Glutamatergic neuron (in vitro differentiated cells): ENCODE results near the gene BACE1. TPM values are rescaled to one million over a fixed set of nuclear protein-coding genes. Genes with fewer than 3 reads are reported as not detected.
A peak's percentile ranks its signal among the peaks of the same experiment; 100 is the strongest.

Experiments
- DNase-seq: peaks from one replicate; pipeline ENCODE4 v3.0.0; 2022
- H3K27ac Mint-ChIP-seq: one replicate; pipeline ENCODE4 v1.8.0; 2020; ENCODE audit warnings: mild to moderate bottlenecking, mixed read lengths, inconsistent platforms; ENCODE audit not compliant: unreplicated experiment
- H3K27me3 Mint-ChIP-seq: one replicate; pipeline ENCODE4 v1.8.0; 2020; ENCODE audit warnings: mild to moderate bottlenecking, moderate library complexity, mixed read lengths, inconsistent platforms; ENCODE audit not compliant: unreplicated experiment
- H3K36me3 Mint-ChIP-seq: one replicate; pipeline ENCODE4 v1.8.0; 2020; ENCODE audit warnings: mild to moderate bottlenecking, mixed read lengths, inconsistent platforms; ENCODE audit not compliant: unreplicated experiment
- H3K4me1 Mint-ChIP-seq: one replicate; pipeline ENCODE4 v1.8.0; 2020; ENCODE audit warnings: mild to moderate bottlenecking, low read depth, mixed read lengths, inconsistent platforms; ENCODE audit not compliant: unreplicated experiment
- H3K4me3 Mint-ChIP-seq: one replicate; pipeline ENCODE4 v1.8.0; 2020; ENCODE audit warnings: mild to moderate bottlenecking, mixed read lengths, inconsistent platforms; ENCODE audit not compliant: unreplicated experiment
- H3K9me3 Mint-ChIP-seq: one replicate; pipeline ENCODE4 v1.8.0; 2020; ENCODE audit warnings: mild to moderate bottlenecking, moderate library complexity, mixed read lengths, inconsistent platforms; ENCODE audit not compliant: unreplicated experiment
- long read RNA-seq: library from polyadenylated mRNA; unstranded; transcript quantifications from one replicate; pipeline ENCODE4 v2.0.0, GENCODE V29; 2020; ENCODE audit not compliant: unreplicated experiment
- total RNA-seq: library from RNA; stranded (reverse); fragmentation: NEBNext Ultra II Directional; extraction: Animal tissue kit (Norgen Biotek cat#: 25700); gene quantifications from one replicate; pipeline ENCODE4 v1.2.1, GENCODE V29; 2021; ENCODE audit not compliant: unreplicated experiment
- TF ChIP-seq, protein P1 (sequence below): fragments of 200-600 bp; sonication (generic); IDR thresholded peaks from one replicate; pipeline ENCODE4 v1.5.0; 2021; ENCODE audit not compliant: partially characterized antibody, unreplicated experiment

Gene BACE1
- total RNA-seq, result 47.4 TPM
- long read RNA-seq, partial matches to known transcripts, result 0 of 11 reads
- long read RNA-seq, other reads (novel, unspliced or antisense), result 11 of 11 reads

DNA sequence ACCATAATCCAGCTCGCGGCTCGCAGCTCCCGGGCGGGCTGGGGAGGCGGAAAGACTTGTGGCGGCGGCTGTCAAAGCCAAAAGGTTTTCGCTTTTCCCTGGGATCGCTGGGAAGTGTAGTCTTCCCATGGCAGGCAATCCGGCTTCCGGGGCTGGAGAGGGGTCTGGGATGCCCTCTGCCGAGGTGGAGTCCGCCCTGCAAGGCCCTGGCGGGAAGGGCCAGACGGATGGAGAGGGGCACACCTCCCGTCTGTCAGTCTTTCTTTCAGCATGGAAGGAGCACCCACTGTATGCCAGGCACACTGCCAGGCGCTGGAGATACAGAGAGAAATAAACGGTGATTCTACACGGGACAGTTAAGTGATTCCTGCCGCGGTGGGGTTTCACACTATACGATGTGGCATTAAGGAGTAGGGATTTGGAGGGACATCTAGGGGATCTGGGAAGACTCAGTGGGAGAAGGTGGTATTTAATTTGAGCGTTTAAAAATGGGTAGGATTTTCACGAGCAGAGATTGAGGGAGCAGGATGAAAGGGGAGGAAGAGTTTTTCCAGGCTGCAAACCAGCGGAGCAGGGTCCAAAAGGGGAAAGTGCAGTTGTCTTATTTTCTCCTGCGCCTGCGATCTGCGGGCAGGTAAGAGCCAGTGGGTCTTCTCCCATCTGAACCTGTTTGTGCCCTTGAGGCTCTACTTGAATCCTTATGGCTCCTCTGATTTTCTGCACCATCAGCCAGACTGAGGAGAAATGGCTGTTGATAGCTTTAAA is at the start of gene BACE1:
Gene BACE1 (minus strand): TSS at position 60 of the 765 bp plus-strand sequence. CDS start 461 bp downstream, outside the sequence.
- TF ChIP-seq, protein P1, sequence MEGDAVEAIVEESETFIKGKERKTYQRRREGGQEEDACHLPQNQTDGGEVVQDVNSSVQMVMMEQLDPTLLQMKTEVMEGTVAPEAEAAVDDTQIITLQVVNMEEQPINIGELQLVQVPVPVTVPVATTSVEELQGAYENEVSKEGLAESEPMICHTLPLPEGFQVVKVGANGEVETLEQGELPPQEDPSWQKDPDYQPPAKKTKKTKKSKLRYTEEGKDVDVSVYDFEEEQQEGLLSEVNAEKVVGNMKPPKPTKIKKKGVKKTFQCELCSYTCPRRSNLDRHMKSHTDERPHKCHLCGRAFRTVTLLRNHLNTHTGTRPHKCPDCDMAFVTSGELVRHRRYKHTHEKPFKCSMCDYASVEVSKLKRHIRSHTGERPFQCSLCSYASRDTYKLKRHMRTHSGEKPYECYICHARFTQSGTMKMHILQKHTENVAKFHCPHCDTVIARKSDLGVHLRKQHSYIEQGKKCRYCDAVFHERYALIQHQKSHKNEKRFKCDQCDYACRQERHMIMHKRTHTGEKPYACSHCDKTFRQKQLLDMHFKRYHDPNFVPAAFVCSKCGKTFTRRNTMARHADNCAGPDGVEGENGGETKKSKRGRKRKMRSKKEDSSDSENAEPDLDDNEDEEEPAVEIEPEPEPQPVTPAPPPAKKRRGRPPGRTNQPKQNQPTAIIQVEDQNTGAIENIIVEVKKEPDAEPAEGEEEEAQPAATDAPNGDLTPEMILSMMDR, result no peak
- Mint-ChIP-seq H3K4me1 (peaks cover 9% of the 10 kb centered on the region), H3K27me3 (peaks cover 4% of the 10 kb centered on the region), H3K36me3 (no peaks in the 10 kb centered on the region), H3K4me3 (peak within 1 kb of the TSS; percentile 95), H3K27ac (peak within 1 kb of the TSS; percentile 5), H3K9me3 (peaks cover 1% of the 10 kb centered on the region)
- peak; percentile 87 for DNase-seq

DNA sequence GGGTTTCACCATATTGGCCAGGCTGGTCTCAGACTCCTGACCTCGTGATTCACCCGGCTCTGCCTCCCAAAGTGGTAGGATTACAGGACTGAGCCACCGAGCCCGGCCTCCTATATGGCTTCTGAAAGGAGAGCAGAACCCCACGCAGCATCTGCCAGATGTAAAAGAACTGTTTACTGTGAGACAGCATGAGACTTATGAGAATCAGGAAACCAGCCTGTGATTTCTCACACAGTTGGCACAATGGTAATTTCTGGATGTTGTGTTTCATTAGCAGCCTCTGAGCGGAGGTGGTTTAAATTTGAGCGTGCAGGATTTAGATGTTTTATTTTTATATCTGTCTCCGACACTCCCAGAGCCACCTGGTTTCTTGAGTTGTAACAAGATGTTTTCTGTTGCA is 45.4 kb upstream of the BACE1 start:
- Mint-ChIP-seq H3K36me3 (peaks cover 12% of the 10 kb centered on the region), H3K9me3 (no peaks in the 10 kb centered on the region), H3K4me3 (no peak overlapping the region), H3K27me3 (no peaks in the 10 kb centered on the region), H3K27ac (no peak overlapping the region), H3K4me1 (no peaks in the 10 kb centered on the region)
- DNase-seq, result no peak
- TF ChIP-seq, protein P1, result no peak

DNA sequence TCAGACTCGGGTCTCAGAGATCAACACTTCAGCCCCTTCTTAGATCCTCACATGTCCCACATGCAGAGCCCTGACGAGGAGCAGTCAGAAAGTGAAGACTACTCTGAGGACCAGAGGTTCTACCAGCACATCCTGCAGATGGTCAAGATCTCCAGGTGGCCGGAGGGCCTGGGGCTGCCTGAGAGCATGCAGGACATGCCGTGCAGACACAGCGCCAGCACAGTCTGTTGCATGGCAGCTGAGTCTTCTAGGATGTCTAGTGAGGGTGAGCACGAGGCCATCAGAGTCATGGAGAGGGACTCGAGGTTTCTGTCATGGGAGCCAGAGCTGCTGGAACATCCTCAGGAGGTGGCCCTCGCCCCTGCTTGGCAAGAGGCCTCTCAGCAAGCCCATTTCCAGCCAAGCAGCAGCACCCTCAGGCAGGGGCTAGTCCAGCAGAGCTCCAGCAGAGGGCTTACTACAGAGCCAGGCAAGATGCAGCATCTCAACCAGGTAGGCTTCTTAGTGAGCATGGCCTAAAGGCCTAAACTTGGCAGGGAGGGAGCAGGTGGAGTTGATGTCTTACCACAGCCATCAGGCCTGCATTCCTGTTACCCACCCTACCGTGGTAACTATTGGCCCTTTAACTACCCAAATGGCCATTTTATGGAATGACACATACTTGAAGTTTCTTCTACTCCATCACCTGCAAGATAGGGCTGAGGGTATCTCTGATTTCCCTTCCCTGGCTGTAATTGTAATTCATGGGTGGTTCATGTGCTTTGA is 40.3 kb upstream of the BACE1 start:
- DNase-seq, result no peak
- TF ChIP-seq, protein P1, result no peak
- no peaks in the 10 kb centered on the region for H3K27me3 Mint-ChIP-seq
- H3K9me3 Mint-ChIP-seq, result peaks cover 1% of the 10 kb centered on the region
- H3K4me1 Mint-ChIP-seq, result no peaks in the 10 kb centered on the region
- peaks cover 7% of the 10 kb centered on the region for H3K36me3 Mint-ChIP-seq
- no peak overlapping the region for H3K27ac Mint-ChIP-seq
- no peak overlapping the region for H3K4me3 Mint-ChIP-seq

DNA sequence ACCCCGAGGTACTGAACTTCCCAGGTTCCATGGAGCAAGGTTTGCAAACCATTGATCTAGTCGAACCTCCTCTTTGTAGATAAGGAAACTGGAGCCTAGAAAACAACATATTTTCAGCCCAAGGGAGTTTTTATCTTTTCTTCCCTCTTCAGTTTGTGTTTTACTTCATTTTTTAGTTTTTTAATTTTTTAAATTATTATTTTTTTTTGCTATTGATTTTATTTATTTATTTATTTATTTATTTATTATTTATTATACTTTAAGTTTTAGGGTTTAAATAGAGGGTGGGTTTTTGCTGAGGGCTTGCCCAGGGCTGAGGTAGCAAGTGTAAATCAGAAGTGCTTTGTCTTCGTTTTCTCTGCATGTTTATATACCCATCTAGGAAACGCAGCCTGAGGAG is 38.5 kb upstream of the BACE1 start:
- H3K36me3 Mint-ChIP-seq, result peaks cover 3% of the 10 kb centered on the region
- no peak overlapping the region for H3K4me3 Mint-ChIP-seq
- H3K27ac Mint-ChIP-seq, result no peak overlapping the region
- H3K27me3 Mint-ChIP-seq, result no peaks in the 10 kb centered on the region
- H3K9me3 Mint-ChIP-seq, result peaks cover 1% of the 10 kb centered on the region
- TF ChIP-seq, protein P1, result no peak
- no peak for DNase-seq
- no peaks in the 10 kb centered on the region for H3K4me1 Mint-ChIP-seq
